Endothelial cell of umbilical vein (primary cell): ENCODE data around the gene IQGAP1. TPM values are rescaled to one million over a fixed set of nuclear protein-coding genes. Genes with fewer than 3 reads are reported as not detected.
A peak's percentile ranks its signal among the peaks of the same experiment; 100 is the strongest.

Experiments
- BruUV-seq: library from RNA; stranded (reverse); fragments of 400-500 nt; replicated peaks from 2 replicates; lab custom pipeline; 2021; lab: Mats Ljungman, UMichigan
- CTCF ChIA-PET: fragments of 300-600, 350-600 bp; sonication (Branson Sonifier 250); formaldehyde crosslinking; loops from one replicate; lab custom pipeline; 2021; ENCODE audit warnings: antibody characterized with exemption, inconsistent platforms; lab: Charles Lee
- POLR2A ChIA-PET: fragments of 300-600, 350-600 bp; sonication (Branson Sonifier 250); formaldehyde crosslinking; loops from one replicate; lab custom pipeline; 2021; ENCODE audit warnings: antibody characterized with exemption, inconsistent platforms; lab: Charles Lee
- DNase-seq: peaks from one replicate; pipeline ENCODE4 v3.0.0-alpha.2; 2011; ENCODE audit warnings: low read depth, low spot score
- FAIRE-seq: peaks from 2 replicates; lab custom pipeline; 2011; peaks lifted over from hg19 to GRCh38; lab: Jason Lieb, UNC
- H2AFZ ChIP-seq: 2 replicates; pipeline ENCODE4 v1.6.0; 2012; ENCODE audit warnings: low read depth, low read length, control low read depth, inconsistent platforms
- H3K27ac ChIP-seq: 2 replicates; pipeline ENCODE4 v1.5.1; 2011; ENCODE audit warnings: low read depth, mild to moderate bottlenecking, control low read depth, low read length, moderate library complexity; ENCODE audit not compliant: insufficient read depth
- H3K27me3 ChIP-seq, 2 experiments: 2 replicates each; pipeline versions ENCODE4 v1.6.0 to v1.6.1; 2011; ENCODE audit warnings: low read length in 2 of 2, mixed read lengths in 1 of 2; ENCODE audit not compliant: control insufficient read depth in 2 of 2, insufficient read depth in 2 of 2
- H3K36me3 ChIP-seq, 2 experiments: 2 replicates in 1 of 2; 3 replicates in 1 of 2; pipeline ENCODE4 v1.5.1; 2011; ENCODE audit warnings: low read length in 2 of 2, mild to moderate bottlenecking in 1 of 2, moderate library complexity in 1 of 2; ENCODE audit not compliant: control insufficient read depth in 2 of 2, insufficient read depth in 2 of 2; ENCODE audit errors: extremely low read depth in 1 of 2
- H3K4me1 ChIP-seq: 3 replicates; pipeline ENCODE4 v1.5.1; 2011; ENCODE audit warnings: mild to moderate bottlenecking, low read length; ENCODE audit not compliant: control insufficient read depth, insufficient read depth; ENCODE audit errors: extremely low read depth
- H3K4me2 ChIP-seq: 2 replicates; pipeline ENCODE4 v1.6.1; 2011; ENCODE audit warnings: low read length, control low read depth, mixed read lengths; ENCODE audit not compliant: insufficient read depth
- H3K4me3 ChIP-seq, 3 experiments: fragments of 200-600 bp in 1 of 3; sonication (generic), shearing (Covaris generic) in 1 of 3; replicated peaks in 1 of 3; 2 replicates each; pipeline ENCODE4 v1.5.1; 2011 to 2016; ENCODE audit warnings: control low read depth in 3 of 3, low read length in 3 of 3, mild to moderate bottlenecking in 2 of 3, inconsistent platforms in 1 of 3, low read depth in 1 of 3, moderate library complexity in 1 of 3; ENCODE audit not compliant: insufficient read depth in 1 of 3
- H3K79me2 ChIP-seq: 2 replicates; pipeline ENCODE4 v1.6.0; 2012; ENCODE audit warnings: low read length, inconsistent platforms; ENCODE audit not compliant: control insufficient read depth, insufficient read depth
- H3K9ac ChIP-seq: replicated peaks from 2 replicates; pipeline ENCODE3; 2011; ENCODE audit warnings: low read length, control low read depth; ENCODE audit not compliant: insufficient read depth; ENCODE audit errors: extremely low read depth
- H3K9me1 ChIP-seq: replicated peaks from 3 replicates; pipeline ENCODE4 v1.6.0; 2011; ENCODE audit warnings: mild to moderate bottlenecking, low read length; ENCODE audit not compliant: control insufficient read depth, insufficient read depth; ENCODE audit errors: extremely low read depth
- H3K9me3 ChIP-seq: replicated peaks from 2 replicates; pipeline ENCODE4 v1.5.1; 2012; ENCODE audit warnings: low read length, inconsistent platforms; ENCODE audit not compliant: control insufficient read depth, insufficient read depth
- H4K20me1 ChIP-seq: replicated peaks from 2 replicates; pipeline ENCODE3; 2011; ENCODE audit warnings: mild to moderate bottlenecking, low read length; ENCODE audit not compliant: control insufficient read depth, insufficient read depth; ENCODE audit errors: extremely low read depth
- EZH2 ChIP-seq: IDR thresholded peaks from 2 replicates; pipeline ENCODE4 v1.6.1; 2012; ENCODE audit warnings: borderline replicate concordance, low read depth, mild to moderate bottlenecking, moderate library complexity, low read length, inconsistent platforms; ENCODE audit not compliant: severe bottlenecking
- FOS ChIP-seq: IDR thresholded peaks from 2 replicates; pipeline ENCODE4 v1.6.1; 2011; ENCODE audit warnings: mild to moderate bottlenecking, low read length, moderate library complexity, borderline replicate concordance; ENCODE audit not compliant: insufficient read depth
- GATA2 ChIP-seq: IDR thresholded peaks from 2 replicates; pipeline ENCODE4 v1.7.0; 2011; ENCODE audit warnings: low read depth, mild to moderate bottlenecking, moderate library complexity, mixed read lengths, low read length; ENCODE audit not compliant: insufficient read length, insufficient read depth
- JUN ChIP-seq: IDR thresholded peaks from 2 replicates; pipeline ENCODE4 v1.6.1; 2011; ENCODE audit warnings: borderline replicate concordance, low read depth; ENCODE audit not compliant: insufficient read length, insufficient read depth
- MAX ChIP-seq: IDR thresholded peaks from 2 replicates; pipeline ENCODE4 v1.6.1; 2011; ENCODE audit not compliant: insufficient read depth, insufficient read length
- MYC ChIP-seq: IDR thresholded peaks from one replicate; pipeline ENCODE4 v1.6.1; 2011; ENCODE audit warnings: mild to moderate bottlenecking, low read depth, low read length
- POLR2AphosphoS5 ChIP-seq: IDR thresholded peaks from 2 replicates; pipeline ENCODE4 v1.6.1; 2012; ENCODE audit warnings: low read depth, mild to moderate bottlenecking, control low read depth, low read length, moderate library complexity; ENCODE audit not compliant: insufficient read depth
- dilution Hi-C: fragments of 300-500 bp; cut with MboI; formaldehyde crosslinking; loops from one replicate; pipeline ENCODE4 v1.15.0; 2019; ENCODE audit warnings: low sequenced_read_pairs; ENCODE audit not compliant: extremely low pct_ligation_motif_present
- intact Hi-C: fragments of 100-400 bp; cut with micrococcal nuclease; formaldehyde crosslinking; loops from one replicate; pipeline ENCODE4 v1.10.0; 2022
- polyA plus RNA-seq, 4 experiments: library from polyadenylated mRNA; depleted of rRNA in 3 of 4; stranded (reverse) in 3 of 4; unstranded in 1 of 4; fragments of >200 nt; gene quantifications; 2 replicates each; pipeline versions ENCODE4 v1.2.1 to v1.2.3, GENCODE V29; 2011 to 2012; ENCODE audit warnings: missing spikeins in 1 of 4
- total RNA-seq: library from RNA; stranded (reverse); gene quantifications from 2 replicates; pipeline ENCODE4 v1.2.3, GENCODE V29; 2021

Gene IQGAP1
- total and polyA plus RNA-seq, 2 donors (not counting 3 experiments of a cell fraction or from before 2014, with no cell fraction given), result 82.2 to 258 TPM

- Histone ChIP-seq H3K4me2 (no peak overlapping the region), H3K79me2 (peaks cover 11% of the 10 kb centered on the region), H2AFZ (no peak overlapping the region), H3K9me3 (no peaks in the 10 kb centered on the region), H3K4me3 (no peak overlapping the region), H4K20me1 (peaks cover 3% of the 10 kb centered on the region), H3K4me1 (peaks cover 3% of the 10 kb centered on the region), H3K27ac (no peak overlapping the region), H3K9me1 (no peaks in the 10 kb centered on the region), H3K27me3 (no peaks in the 10 kb centered on the region), H3K9ac (no peak overlapping the region), H3K36me3 (peaks cover 0 to 2% of the 10 kb centered on the region in 2 experiments)
- no peak for FAIRE-seq
- ChIA-PET CTCF (interaction anchor here (2.7 kb wide), 1 partner anchor 10 kb away, joined by 13 read pairs; the partner anchor contains the start of gene CRTC3), POLR2A (no interaction called here)
- dilution Hi-C loops, result no loop called here
- no TSS peak for BruUV-seq
- intact Hi-C loops, result no loop called here
- TF ChIP-seq FOS (no peak), JUN (no peak), EZH2 (no peak), MAX (no peak), MYC (no peak), POLR2AphosphoS5 (no peak), GATA2 (no peak)
- no peak for DNase-seq
Measured at GRCh38 chr15:90540768-90541167, 152.7 kb downstream of the IQGAP1 start.

DNA sequence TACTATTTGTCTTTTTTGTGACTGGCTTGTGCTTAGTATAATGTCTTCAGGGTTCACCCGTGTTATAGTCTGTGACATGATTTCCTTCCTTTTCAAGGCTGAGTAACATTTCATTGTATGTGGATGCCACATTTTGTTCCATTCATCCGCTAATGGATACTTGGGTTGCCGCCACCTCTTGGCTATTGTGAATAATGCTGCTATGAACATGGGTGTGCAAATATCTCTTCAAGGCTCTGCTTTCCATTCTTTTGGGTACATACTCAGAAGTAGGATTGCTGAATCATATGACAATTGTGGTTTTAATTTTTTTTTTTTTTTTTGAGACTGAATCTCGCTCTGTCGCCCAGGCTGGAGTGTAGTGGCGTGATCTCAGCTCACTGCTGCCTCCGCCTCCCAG lies 157.1 kb downstream of the IQGAP1 start:
- peak; percentile 63 for FAIRE-seq
- H3K27ac ChIP-seq, result no peak overlapping the region
- no peaks in the 10 kb centered on the region for H4K20me1 ChIP-seq
- intact Hi-C loops, result no loop called here
- ChIA-PET CTCF (interaction anchor here (0.6 kb wide), 1 partner anchor 21 kb away, joined by 3 read pairs; no protein-coding TSS in a partner anchor), POLR2A (no interaction called here)
- H3K9ac ChIP-seq, result no peak overlapping the region
- TF ChIP-seq JUN, result no peak
- dilution Hi-C loops, result no loop called here
- peaks cover 3% of the 10 kb centered on the region for H3K4me1 ChIP-seq
- H3K4me2 ChIP-seq, result no peak overlapping the region
- DNase-seq, result peak; percentile 58
- no peaks in the 10 kb centered on the region for H3K36me3 ChIP-seq
- no peaks in the 10 kb centered on the region for H3K9me1 ChIP-seq
- no peaks in the 10 kb centered on the region for H3K9me3 ChIP-seq
- H3K27me3 ChIP-seq, result no peaks in the 10 kb centered on the region
- BruUV-seq, result no TSS peak
- no peak overlapping the region for H2AFZ ChIP-seq
- no peak overlapping the region for H3K4me3 ChIP-seq
- peaks cover 2% of the 10 kb centered on the region for H3K79me2 ChIP-seq
